HCT116 (cell line): ENCODE data around the gene ARRDC2. TPM values are rescaled to one million over a fixed set of nuclear protein-coding genes. Genes with fewer than 3 reads are reported as not detected.

ENCODE experiments used
- ATAC-seq: fragments of 200-7000 bp; cut with Tn5 transposase; 2 replicates; pipeline ENCODE4 v1.9.1; 2020; ENCODE audit warnings: mild to moderate bottlenecking, moderate library complexity
- BruUV-seq: library from RNA; stranded (reverse); fragments of 400-500 nt; replicated peaks from 2 replicates; lab custom pipeline; 2021; lab: Mats Ljungman, UMichigan
- CTCF ChIA-PET: fragments of 300-600 bp; sonication (Branson Sonifier 250); formaldehyde crosslinking; loops from one replicate; lab custom pipeline; 2021; ENCODE audit warnings: antibody characterized with exemption; lab: Charles Lee
- POLR2A ChIA-PET: fragments of 300-600, 350-600 bp; sonication (Branson Sonifier 250); formaldehyde crosslinking; loops from one replicate; lab custom pipeline; 2021; ENCODE audit warnings: antibody characterized with exemption; lab: Charles Lee
- RAD21 ChIA-PET, 2 experiments: fragments of 300-600 bp; sonication (Branson Sonifier 250); formaldehyde crosslinking; loops; one replicate each; lab custom pipeline; 2023; ENCODE audit warnings: low total read pairs in 2 of 2; ENCODE audit not compliant: uncharacterized antibody in 2 of 2, unreplicated experiment in 2 of 2, low non-redundant PET in 1 of 2; lab: Charles Lee
- DNase-seq: peaks from one replicate; pipeline ENCODE4 v3.0.0-alpha.2; 2010; ENCODE audit warnings: low read depth, low spot score
- H2AFZ ChIP-seq: fragments of 200-600 bp; shearing (Covaris generic), sonication (generic); 2 replicates; pipeline ENCODE4 v1.6.1; 2017; ENCODE audit warnings: low read depth, mixed run types, mixed read lengths, antibody characterized with exemption, low read length; ENCODE audit not compliant: poor library complexity, severe bottlenecking
- H3K27ac ChIP-seq: 2 replicates; pipeline ENCODE4 v1.5.1; 2012; ENCODE audit warnings: low read depth, low read length
- H3K27me3 ChIP-seq: fragments of 200-600 bp; sonication (generic); 2 replicates; pipeline ENCODE4 v1.6.1; 2016; ENCODE audit warnings: mixed run types, low read length, mixed read lengths; ENCODE audit not compliant: insufficient read depth
- H3K36me3 ChIP-seq, 2 experiments: fragments of 200-500 bp in 1 of 2; fragments of 200-600 bp in 1 of 2; sonication (Bioruptor generic) in 1 of 2; sonication (generic) in 1 of 2; 2 replicates each; pipeline versions ENCODE4 v1.5.1 to v1.6.1; 2014 to 2016; ENCODE audit warnings: low read length in 2 of 2, inconsistent platforms in 1 of 2, mixed read lengths in 1 of 2, mixed run types in 1 of 2; ENCODE audit not compliant: insufficient read depth in 2 of 2, control insufficient read depth in 1 of 2
- H3K4me1 ChIP-seq, 2 experiments: fragments of 200-600 bp in 1 of 2; sonication (generic) in 1 of 2; 2 replicates each; pipeline versions ENCODE4 v1.5.1 to v1.6.1; 2012 to 2017; ENCODE audit warnings: low read length in 2 of 2, inconsistent platforms in 1 of 2, mild to moderate bottlenecking in 1 of 2, mixed read lengths in 1 of 2, mixed run types in 1 of 2, moderate library complexity in 1 of 2; ENCODE audit not compliant: insufficient read depth in 2 of 2, control insufficient read depth in 1 of 2
- H3K4me2 ChIP-seq: fragments of 200-600 bp; sonication (generic); 2 replicates; pipeline ENCODE4 v1.6.1; 2017; ENCODE audit warnings: mixed run types, low read length, mixed read lengths
- H3K4me3 ChIP-seq, 2 experiments: fragments of 200-600 bp in 1 of 2; sonication (generic) in 1 of 2; replicated peaks in 1 of 2; 2 replicates each; pipeline ENCODE4 v1.5.1; 2011 to 2016; ENCODE audit warnings: low read length in 2 of 2, control low read depth in 1 of 2, low read depth in 1 of 2, mild to moderate bottlenecking in 1 of 2, mixed read lengths in 1 of 2, mixed run types in 1 of 2
- H3K79me2 ChIP-seq: fragments of 200-600 bp; sonication (generic); 2 replicates; pipeline ENCODE4 v1.6.1; 2017; ENCODE audit warnings: mild to moderate bottlenecking, mixed run types, low read length, moderate library complexity, mixed read lengths; ENCODE audit not compliant: insufficient read depth
- H3K9ac ChIP-seq: fragments of 200-600 bp; sonication (generic); 2 replicates; pipeline ENCODE4 v1.6.1; 2016; ENCODE audit warnings: low read length, mixed read lengths
- H3K9me2 ChIP-seq: fragments of 200-600 bp; sonication (generic), shearing (Covaris generic); 2 replicates; pipeline ENCODE4 v1.6.1; 2017; ENCODE audit warnings: mixed run types, mild to moderate bottlenecking, moderate library complexity; ENCODE audit not compliant: insufficient read depth
- H3K9me3 ChIP-seq, 2 experiments: fragments of 200-500 bp in 1 of 2; fragments of 200-600 bp in 1 of 2; sonication (Bioruptor generic) in 1 of 2; sonication (generic) in 1 of 2; 2 replicates each; pipeline ENCODE4 v1.6.1; 2014 to 2017; ENCODE audit warnings: low read length in 2 of 2, mixed read lengths in 2 of 2, inconsistent platforms in 1 of 2, low read depth in 1 of 2, mild to moderate bottlenecking in 1 of 2, mixed run types in 1 of 2, moderate library complexity in 1 of 2; ENCODE audit not compliant: control insufficient read depth in 1 of 2, insufficient read depth in 1 of 2
- H4K20me1 ChIP-seq: fragments of 200-600 bp; sonication (generic), shearing (Covaris generic); 2 replicates; pipeline ENCODE4 v1.6.1; 2017; ENCODE audit warnings: mixed run types, mild to moderate bottlenecking, moderate library complexity; ENCODE audit not compliant: insufficient read depth
- ATF3 ChIP-seq: IDR thresholded peaks from 2 replicates; pipeline ENCODE4 v1.6.1; 2012
- CTCF ChIP-seq, 3 experiments: fragments of 200-600 bp in 1 of 3; sonication (generic) in 1 of 3; IDR thresholded peaks in 2 of 3; conservative IDR thresholded peaks in 1 of 3; 2 replicates each; pipeline ENCODE4 v1.5.1; 2012 to 2017; ENCODE audit warnings: low read depth in 2 of 3, low read length in 2 of 3, antibody characterized with exemption in 1 of 3, borderline replicate concordance in 1 of 3, control low read depth in 1 of 3, mild to moderate bottlenecking in 1 of 3, mixed read lengths in 1 of 3, mixed run types in 1 of 3, moderate library complexity in 1 of 3; ENCODE audit not compliant: insufficient read depth in 1 of 3
- EZH2phosphoT487 ChIP-seq: fragments of 200-600 bp; IDR thresholded peaks from 2 replicates; pipeline ENCODE4 v1.6.1; 2018; ENCODE audit warnings: antibody characterized with exemption, borderline replicate concordance
- FOSL1 ChIP-seq: IDR thresholded peaks from 2 replicates; pipeline ENCODE4 v1.6.1; 2012; ENCODE audit warnings: low read depth
- RAD21 ChIP-seq: IDR thresholded peaks from 2 replicates; pipeline ENCODE4 v1.6.1; 2012; ENCODE audit warnings: low read depth, mild to moderate bottlenecking
- SRF ChIP-seq: IDR thresholded peaks from 2 replicates; pipeline ENCODE4 v1.6.1; 2012; ENCODE audit warnings: low read depth
- intact Hi-C: fragments of 100-400 bp; cut with micrococcal nuclease; formaldehyde crosslinking; loops from 2 replicates; pipeline ENCODE4 v1.10.0; 2022
- total RNA-seq: library from RNA; stranded (reverse); gene quantifications from one replicate; pipeline ENCODE4 v1.2.1, GENCODE V29; 2021; ENCODE audit not compliant: unreplicated experiment

Gene ARRDC2
- total RNA-seq, 1 experiment from 2014 or later, result 36.5 TPM

- no peak overlapping the region for H3K4me3 ChIP-seq
- H3K4me2 ChIP-seq, result peak overlapping the region; percentile 49
- RAD21 ChIA-PET, result no interaction called here
- H3K9me2 ChIP-seq, result no peaks in the 10 kb centered on the region
- peak overlapping the region; percentile 53; the same call in 1 of the 2 replicates for H3K27ac ChIP-seq
- intact Hi-C loops, result loop anchor here (1.0 to 10.0 kb wide), 3 partner anchors 51 to 245 kb away; partner anchors contain the start of gene PIK3R2
- H3K9ac ChIP-seq, result 0 out of 2 replicates have a peak overlapping the region, but pooled peaks have one; percentile 12
- TF ChIP-seq CTCF (IDR thresholded peaks at IDR 0.05 in 2 of 3, conservative IDR thresholded peaks at IDR 0.05 in 1 of 3; ENCODE audit: borderline replicate concordance in 1 of 3, insufficient read depth in 1 of 3, low read depth in 2 of 3, low read length in 2 of 3) (peak; percentile 86 to 97 (median 95)), RAD21 (peak; percentile 97), SRF (no peak)
- H3K9me3 ChIP-seq, result no peaks in the 10 kb centered on the region
- no peaks in the 10 kb centered on the region for H3K27me3 ChIP-seq
- CTCF ChIA-PET, result interaction anchor here (1.1 kb wide), 1 partner anchor 54 kb away, joined by 3 read pairs; no protein-coding TSS in a partner anchor
- no peak overlapping the region for H2AFZ ChIP-seq
- DNase-seq, result no peak
- H3K4me1 ChIP-seq, result peaks cover 2 to 17% of the 10 kb centered on the region in 2 experiments; a peak in 3 of 4 replicates
- ATAC-seq, result peak; percentile 95
- H3K79me2 ChIP-seq, result peaks cover 43% of the 10 kb centered on the region
- H3K36me3 ChIP-seq, result peaks cover 20 to 32% of the 10 kb centered on the region in 2 experiments; a peak in 3 of 4 replicates
- H4K20me1 ChIP-seq, result no peaks in the 10 kb centered on the region
- BruUV-seq, result no TSS peak
- POLR2A ChIA-PET, result no interaction called here
These were observed 690 bp upstream of the ARRDC2 start for GRCh38 chr19:18007044-18007916.

- Histone ChIP-seq H4K20me1 (no peaks in the 10 kb centered on the region), H3K27me3 (no peaks in the 10 kb centered on the region), H3K36me3 (peaks cover 31 to 44% of the 10 kb centered on the region in 2 experiments), H3K9ac (no peak overlapping the region), H2AFZ (no peak overlapping the region), H3K27ac (no peak overlapping the region), H3K4me3 (no peak overlapping the region), H3K9me2 (no peaks in the 10 kb centered on the region), H3K4me2 (no peak overlapping the region), H3K4me1 (peaks cover 2 to 13% of the 10 kb centered on the region in 2 experiments; a peak in 3 of 4 replicates), H3K9me3 (no peaks in the 10 kb centered on the region), H3K79me2 (peaks cover 31% of the 10 kb centered on the region)
- no TSS peak for BruUV-seq
- ChIA-PET POLR2A (no interaction called here), CTCF (no interaction called here), RAD21 (no interaction called here)
- ATAC-seq (no peak), DNase-seq (no peak)
- intact Hi-C loops, result loop anchor here (10.0 kb wide), 1 partner anchor 146 kb away; the partner anchor contains the start of gene PIK3R2
- TF ChIP-seq FOSL1 (no peak), ATF3 (no peak), EZH2phosphoT487 (no peak)
These were observed 844 bp downstream of the ARRDC2 start for GRCh38 chr19:18008814-18009213.
